HL-60 (cell line): ENCODE measurements around the gene THAP3.

Source experiments
- GABPA ChIP-seq: IDR thresholded peaks from 2 replicates; pipeline ENCODE4 v1.6.1; 2012; ENCODE audit warnings: low read depth
- POLR2AphosphoS5 ChIP-seq: IDR thresholded peaks from 2 replicates; pipeline ENCODE4 v1.6.1; 2012; ENCODE audit warnings: low read depth
- SPI1 ChIP-seq: IDR thresholded peaks from 2 replicates; pipeline ENCODE4 v1.6.1; 2012; ENCODE audit warnings: low read depth, mild to moderate bottlenecking, borderline replicate concordance
- TF ChIP-seq, protein P1 (sequence below): IDR thresholded peaks from one replicate; pipeline ENCODE4 v1.5.1; 2011; ENCODE audit warnings: low read length, control low read depth, inconsistent platforms; ENCODE audit not compliant: insufficient read depth
- TF ChIP-seq, protein P2 (sequence below): IDR thresholded peaks from 2 replicates; pipeline ENCODE4 v1.6.1; 2012; ENCODE audit warnings: low read depth; ENCODE audit not compliant: insufficient replicate concordance

GRCh38 chr1:6582370-6582769, 42.3 kb upstream of the THAP3 start:
- TF ChIP-seq, protein P1, sequence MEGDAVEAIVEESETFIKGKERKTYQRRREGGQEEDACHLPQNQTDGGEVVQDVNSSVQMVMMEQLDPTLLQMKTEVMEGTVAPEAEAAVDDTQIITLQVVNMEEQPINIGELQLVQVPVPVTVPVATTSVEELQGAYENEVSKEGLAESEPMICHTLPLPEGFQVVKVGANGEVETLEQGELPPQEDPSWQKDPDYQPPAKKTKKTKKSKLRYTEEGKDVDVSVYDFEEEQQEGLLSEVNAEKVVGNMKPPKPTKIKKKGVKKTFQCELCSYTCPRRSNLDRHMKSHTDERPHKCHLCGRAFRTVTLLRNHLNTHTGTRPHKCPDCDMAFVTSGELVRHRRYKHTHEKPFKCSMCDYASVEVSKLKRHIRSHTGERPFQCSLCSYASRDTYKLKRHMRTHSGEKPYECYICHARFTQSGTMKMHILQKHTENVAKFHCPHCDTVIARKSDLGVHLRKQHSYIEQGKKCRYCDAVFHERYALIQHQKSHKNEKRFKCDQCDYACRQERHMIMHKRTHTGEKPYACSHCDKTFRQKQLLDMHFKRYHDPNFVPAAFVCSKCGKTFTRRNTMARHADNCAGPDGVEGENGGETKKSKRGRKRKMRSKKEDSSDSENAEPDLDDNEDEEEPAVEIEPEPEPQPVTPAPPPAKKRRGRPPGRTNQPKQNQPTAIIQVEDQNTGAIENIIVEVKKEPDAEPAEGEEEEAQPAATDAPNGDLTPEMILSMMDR: no peak
- no peak; the same call in 1 of the 2 replicates for TF ChIP-seq POLR2AphosphoS5
- no peak for TF ChIP-seq SPI1
- TF ChIP-seq, protein P2, sequence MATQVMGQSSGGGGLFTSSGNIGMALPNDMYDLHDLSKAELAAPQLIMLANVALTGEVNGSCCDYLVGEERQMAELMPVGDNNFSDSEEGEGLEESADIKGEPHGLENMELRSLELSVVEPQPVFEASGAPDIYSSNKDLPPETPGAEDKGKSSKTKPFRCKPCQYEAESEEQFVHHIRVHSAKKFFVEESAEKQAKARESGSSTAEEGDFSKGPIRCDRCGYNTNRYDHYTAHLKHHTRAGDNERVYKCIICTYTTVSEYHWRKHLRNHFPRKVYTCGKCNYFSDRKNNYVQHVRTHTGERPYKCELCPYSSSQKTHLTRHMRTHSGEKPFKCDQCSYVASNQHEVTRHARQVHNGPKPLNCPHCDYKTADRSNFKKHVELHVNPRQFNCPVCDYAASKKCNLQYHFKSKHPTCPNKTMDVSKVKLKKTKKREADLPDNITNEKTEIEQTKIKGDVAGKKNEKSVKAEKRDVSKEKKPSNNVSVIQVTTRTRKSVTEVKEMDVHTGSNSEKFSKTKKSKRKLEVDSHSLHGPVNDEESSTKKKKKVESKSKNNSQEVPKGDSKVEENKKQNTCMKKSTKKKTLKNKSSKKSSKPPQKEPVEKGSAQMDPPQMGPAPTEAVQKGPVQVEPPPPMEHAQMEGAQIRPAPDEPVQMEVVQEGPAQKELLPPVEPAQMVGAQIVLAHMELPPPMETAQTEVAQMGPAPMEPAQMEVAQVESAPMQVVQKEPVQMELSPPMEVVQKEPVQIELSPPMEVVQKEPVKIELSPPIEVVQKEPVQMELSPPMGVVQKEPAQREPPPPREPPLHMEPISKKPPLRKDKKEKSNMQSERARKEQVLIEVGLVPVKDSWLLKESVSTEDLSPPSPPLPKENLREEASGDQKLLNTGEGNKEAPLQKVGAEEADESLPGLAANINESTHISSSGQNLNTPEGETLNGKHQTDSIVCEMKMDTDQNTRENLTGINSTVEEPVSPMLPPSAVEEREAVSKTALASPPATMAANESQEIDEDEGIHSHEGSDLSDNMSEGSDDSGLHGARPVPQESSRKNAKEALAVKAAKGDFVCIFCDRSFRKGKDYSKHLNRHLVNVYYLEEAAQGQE: no peak
- no peak for TF ChIP-seq GABPA
